ENCODE data around the gene CLMN. TPM values are rescaled to one million over a fixed set of nuclear protein-coding genes. Genes with fewer than 3 reads are reported as not detected.

The CLMN gene
- total RNA-seq, 1 experiment from 2014 or later: 24.0 TPM

GRCh38 chr14:95328729-95329503 is 9.2 kb upstream of the CLMN start:
- DNase-seq (ENCODE audit: low read depth, low spot score): no peak
- in situ Hi-C loops (cut with HindIII; ENCODE audit: low pct_unique_long_range_greater_than_20kb, low sequenced_read_pairs): no loop called here

GRCh38 chr14:95327558-95328374 is 8.1 kb upstream of the CLMN start:
- in situ Hi-C loops (cut with HindIII; ENCODE audit: low pct_unique_long_range_greater_than_20kb, low sequenced_read_pairs): no loop called here
- DNase-seq (ENCODE audit: low read depth, low spot score): no peak

GRCh38 chr14:95326987-95327386 is 7.3 kb upstream of the CLMN start:
- in situ Hi-C loops (cut with HindIII; ENCODE audit: low pct_unique_long_range_greater_than_20kb, low sequenced_read_pairs): no loop called here
- no peak for DNase-seq (ENCODE audit: low read depth, low spot score)

GRCh38 chr14:95323917-95324316 is 4.2 kb upstream of the CLMN start:
- in situ Hi-C loops (cut with HindIII; ENCODE audit: low pct_unique_long_range_greater_than_20kb, low sequenced_read_pairs): no loop called here
- DNase-seq (ENCODE audit: low read depth, low spot score): no peak

- DNase-seq (ENCODE audit: low read depth, low spot score): no peak
- in situ Hi-C loops (cut with HindIII; ENCODE audit: low pct_unique_long_range_greater_than_20kb, low sequenced_read_pairs): no loop called here
Measured at GRCh38 chr14:95323361-95323760, 3.7 kb upstream of the CLMN start.

GRCh38 chr14:95322651-95323050 is 2.9 kb upstream of the CLMN start:
- in situ Hi-C loops (cut with HindIII; ENCODE audit: low pct_unique_long_range_greater_than_20kb, low sequenced_read_pairs): no loop called here
- peak; percentile 81 for DNase-seq (ENCODE audit: low read depth, low spot score)

GRCh38 chr14:95321693-95322455 is 2.2 kb upstream of the CLMN start:
- DNase-seq (ENCODE audit: low read depth, low spot score): no peak
- in situ Hi-C loops (cut with HindIII; ENCODE audit: low pct_unique_long_range_greater_than_20kb, low sequenced_read_pairs): no loop called here

- in situ Hi-C loops (cut with HindIII; ENCODE audit: low pct_unique_long_range_greater_than_20kb, low sequenced_read_pairs): no loop called here
Measured at GRCh38 chr14:95320955-95321600, 1.4 kb upstream of the CLMN start.

GRCh38 chr14:95320078-95320895 is 579 bp upstream of the CLMN start:
- no peak for DNase-seq (ENCODE audit: low read depth, low spot score)
- in situ Hi-C loops (cut with HindIII; ENCODE audit: low pct_unique_long_range_greater_than_20kb, low sequenced_read_pairs): no loop called here

More at GRCh38 chr14:95320955-95321600, 1.4 kb upstream of the CLMN start:
- DNase-seq (ENCODE audit: low read depth, low spot score): no peak

- in situ Hi-C loops (cut with HindIII; ENCODE audit: low pct_unique_long_range_greater_than_20kb, low sequenced_read_pairs): no loop called here
- DNase-seq (ENCODE audit: low read depth, low spot score): no peak
Measured at GRCh38 chr14:95318399-95319311, 1.1 kb downstream of the CLMN start.

GRCh38 chr14:95317817-95318343 is 1.8 kb downstream of the CLMN start:
- DNase-seq (ENCODE audit: low read depth, low spot score): no peak
- in situ Hi-C loops (cut with HindIII; ENCODE audit: low pct_unique_long_range_greater_than_20kb, low sequenced_read_pairs): no loop called here

- DNase-seq (ENCODE audit: low read depth, low spot score): no peak
- in situ Hi-C loops (cut with HindIII; ENCODE audit: low pct_unique_long_range_greater_than_20kb, low sequenced_read_pairs): no loop called here
Measured at GRCh38 chr14:95316821-95317220, 2.9 kb downstream of the CLMN start.

GRCh38 chr14:95315579-95315978 is 4.1 kb downstream of the CLMN start:
- in situ Hi-C loops (cut with HindIII; ENCODE audit: low pct_unique_long_range_greater_than_20kb, low sequenced_read_pairs): no loop called here
- no peak for DNase-seq (ENCODE audit: low read depth, low spot score)

GRCh38 chr14:95315156-95315555 is 4.6 kb downstream of the CLMN start:
- DNase-seq (ENCODE audit: low read depth, low spot score): no peak
- in situ Hi-C loops (cut with HindIII; ENCODE audit: low pct_unique_long_range_greater_than_20kb, low sequenced_read_pairs): no loop called here

GRCh38 chr14:95314609-95315008 is 5.1 kb downstream of the CLMN start:
- peak; percentile 29 for DNase-seq (ENCODE audit: low read depth, low spot score)

GRCh38 chr14:95313707-95314106 is 6.0 kb downstream of the CLMN start:
- DNase-seq (ENCODE audit: low read depth, low spot score): peak; percentile 73
- in situ Hi-C loops (cut with HindIII; ENCODE audit: low pct_unique_long_range_greater_than_20kb, low sequenced_read_pairs): no loop called here

More at GRCh38 chr14:95314609-95315008, 5.1 kb downstream of the CLMN start:
- in situ Hi-C loops (cut with HindIII; ENCODE audit: low pct_unique_long_range_greater_than_20kb, low sequenced_read_pairs): no loop called here
